HepG2 (cell line): ENCODE data around the gene ITGB2. TPM values are rescaled to one million over a fixed set of nuclear protein-coding genes. Genes with fewer than 3 reads are reported as not detected.

Source experiments
- ATAD3A ChIP-seq: sonication (generic); formaldehyde crosslinking; IDR thresholded peaks from 2 replicates; pipeline ENCODE4 v1.4.0; 2020; ENCODE audit warnings: missing genetic modification reagents
- BRD4 ChIP-seq: sonication (generic); formaldehyde crosslinking; IDR thresholded peaks from 2 replicates; pipeline ENCODE4 v1.4.0; 2020; ENCODE audit warnings: missing genetic modification reagents
- CC2D1A ChIP-seq: sonication (generic); formaldehyde crosslinking; IDR thresholded peaks from 2 replicates; pipeline ENCODE4 v1.8.1; 2023; ENCODE audit warnings: mild to moderate bottlenecking, missing genetic modification reagents
- ETV5 ChIP-seq: IDR thresholded peaks from 2 replicates; pipeline ENCODE4 v1.6.1; 2018; ENCODE audit warnings: missing biosample characterization, missing genetic modification reagents, inconsistent platforms, borderline replicate concordance
- GABPB1 ChIP-seq: IDR thresholded peaks from 2 replicates; pipeline ENCODE4 v1.6.1; 2016; ENCODE audit warnings: mild to moderate bottlenecking, missing genetic modification reagents, moderate library complexity, missing compliant biosample characterization
- HIVEP1 ChIP-seq: sonication (generic); formaldehyde crosslinking; IDR thresholded peaks from 2 replicates; pipeline ENCODE4 v1.4.0; 2020; ENCODE audit warnings: mild to moderate bottlenecking, missing genetic modification reagents
- NCOA5 ChIP-seq: sonication (generic); formaldehyde crosslinking; IDR thresholded peaks from 2 replicates; pipeline ENCODE4 v1.4.0; 2020; ENCODE audit warnings: missing genetic modification reagents
- RFX5 ChIP-seq: IDR thresholded peaks from 2 replicates; pipeline ENCODE4 v1.6.1; 2011; ENCODE audit warnings: low read depth, low read length, improper control_type of control experiment
- TARDBP ChIP-seq: sonication (generic); formaldehyde crosslinking; IDR thresholded peaks from 2 replicates; pipeline ENCODE4 v1.8.0; 2022; ENCODE audit warnings: mild to moderate bottlenecking, missing genetic modification reagents
- THYN1 ChIP-seq: sonication (generic); formaldehyde crosslinking; IDR thresholded peaks from 2 replicates; pipeline ENCODE4 v1.8.1; 2023; ENCODE audit warnings: low read depth, mild to moderate bottlenecking, moderate library complexity, missing genetic modification reagents, borderline replicate concordance
- ZBTB3 ChIP-seq: sonication (generic); formaldehyde crosslinking; IDR thresholded peaks from 2 replicates; pipeline ENCODE4 v1.4.0; 2020; ENCODE audit warnings: low read depth, mild to moderate bottlenecking, moderate library complexity, missing genetic modification reagents, borderline replicate concordance
- ZBTB40 ChIP-seq, 2 experiments: fragments of 450-650 bp in 1 of 2; sonication (generic) in 1 of 2; formaldehyde crosslinking in 1 of 2; IDR thresholded peaks; 2 replicates each; pipeline versions ENCODE4 v1.6.1 to v1.8.0; 2016 to 2022; ENCODE audit warnings: antibody characterized with exemption in 1 of 2, mild to moderate bottlenecking in 1 of 2, missing genetic modification reagents in 1 of 2
- ZNF180 ChIP-seq: sonication (generic); formaldehyde crosslinking; IDR thresholded peaks from 2 replicates; pipeline ENCODE4 v1.4.0; 2020; ENCODE audit warnings: low read depth, missing genetic modification reagents, borderline replicate concordance
- ZNF232 ChIP-seq: sonication (generic); formaldehyde crosslinking; IDR thresholded peaks from 2 replicates; pipeline ENCODE4 v1.4.0; 2020; ENCODE audit warnings: missing genetic modification reagents, borderline replicate concordance
- ZNF543 ChIP-seq: sonication (generic); formaldehyde crosslinking; IDR thresholded peaks from 2 replicates; pipeline ENCODE4 v1.4.0; 2020; ENCODE audit warnings: mild to moderate bottlenecking, missing genetic modification reagents
- ZNF605 ChIP-seq: sonication (generic); formaldehyde crosslinking; IDR thresholded peaks from 2 replicates; pipeline ENCODE4 v1.8.0; 2022; ENCODE audit warnings: mild to moderate bottlenecking, missing genetic modification reagents
- ZSCAN12 ChIP-seq: sonication (generic); formaldehyde crosslinking; IDR thresholded peaks from 2 replicates; pipeline ENCODE4 v1.9.0; 2021; ENCODE audit warnings: mild to moderate bottlenecking, missing genetic modification reagents
- ZZZ3 ChIP-seq: sonication (generic); formaldehyde crosslinking; IDR thresholded peaks from 2 replicates; pipeline ENCODE4 v1.4.0; 2020; ENCODE audit warnings: missing genetic modification reagents, mild to moderate bottlenecking, borderline replicate concordance
- polyA plus RNA-seq, 8 experiments: library from polyadenylated mRNA; depleted of rRNA in 3 of 8; stranded (reverse) in 7 of 8; unstranded in 1 of 8; fragments of >200 nt; fragmentation: Illumina TruSeq in 4 of 8; extraction: Trizol in 4 of 8; gene quantifications; 2 replicates each; pipeline versions ENCODE4 v1.2.1 to v1.2.3, GENCODE V29; 2011 to 2016; ENCODE audit warnings: low read depth in 4 of 8, missing spikeins in 1 of 8, mixed read lengths in 1 of 8; ENCODE audit not compliant: insufficient read depth in 1 of 8
- total RNA-seq, 5 experiments: library from RNA; depleted of rRNA; stranded (reverse); fragments of >200 nt; fragmentation: Illumina TruSeq; extraction: Trizol; gene quantifications; 2 replicates each; pipeline ENCODE4 v1.2.3, GENCODE V29; 2016; ENCODE audit warnings: low read depth in 1 of 5

Gene ITGB2
- total and polyA plus RNA-seq, 2 of the 13 experiments (the other 11 are each of a cell fraction or from before 2014, with no cell fraction given): 4.2 to 18.0 TPM

GRCh38 chr21:44910229-44911067, 10.3 kb downstream of the ITGB2 start (continued):
- no peak for TF ChIP-seq ZNF180
- no peak for TF ChIP-seq THYN1 (CRISPR knock-in tag)
- TF ChIP-seq ZNF232 (CRISPR knock-in tag): 0 out of 2 replicates have a peak, but pooled peaks have one; percentile 25
- no peak for TF ChIP-seq TARDBP (CRISPR knock-in tag)
- TF ChIP-seq ATAD3A (CRISPR knock-in tag): no peak
- no peak for TF ChIP-seq ZZZ3 (CRISPR knock-in tag)
- no peak for TF ChIP-seq CC2D1A (CRISPR knock-in tag)
- no peak for TF ChIP-seq RFX5
- TF ChIP-seq NCOA5 (CRISPR knock-in tag): no peak
- no peak; the same call in 1 of the 2 replicates for TF ChIP-seq ZNF543 (CRISPR knock-in tag)
- TF ChIP-seq GABPB1 (CRISPR knock-in tag): peak; percentile 43; the same call in 1 of the 2 replicates
- TF ChIP-seq HIVEP1 (CRISPR knock-in tag): peak; percentile 79
- TF ChIP-seq BRD4 (CRISPR knock-in tag): no peak; the same call in 1 of the 2 replicates
- no peak for TF ChIP-seq ZBTB3 (CRISPR knock-in tag)
- TF ChIP-seq ZBTB40 (IDR thresholded peaks at IDR 0.05): no peak
- no peak for TF ChIP-seq ZBTB40 (CRISPR knock-in tag; IDR thresholded peaks at IDR 0.05)
- no peak for TF ChIP-seq ZNF605 (CRISPR knock-in tag)
- TF ChIP-seq ZSCAN12: no peak
- TF ChIP-seq ETV5 (CRISPR knock-in tag): 0 out of 2 replicates have a peak, but pooled peaks have one; percentile 12
